GM12865 (cell line): ENCODE results near the gene ACADS.

Experiments used
- DNase-seq: peaks from one replicate; pipeline ENCODE4 v3.0.0; 2010; ENCODE audit warnings: low read depth
- H3K4me3 ChIP-seq: 2 replicates; pipeline ENCODE4 v1.5.1; 2011; ENCODE audit warnings: mild to moderate bottlenecking, low read depth, low read length, control low read depth
- TF ChIP-seq, protein P1 (sequence below): IDR thresholded peaks from 2 replicates; pipeline ENCODE4 v1.5.1; 2011; ENCODE audit warnings: low read length, control low read depth, low read depth, inconsistent platforms; ENCODE audit not compliant: insufficient read depth; ENCODE audit errors: missing control alignments

Gene ACADS, protein sequence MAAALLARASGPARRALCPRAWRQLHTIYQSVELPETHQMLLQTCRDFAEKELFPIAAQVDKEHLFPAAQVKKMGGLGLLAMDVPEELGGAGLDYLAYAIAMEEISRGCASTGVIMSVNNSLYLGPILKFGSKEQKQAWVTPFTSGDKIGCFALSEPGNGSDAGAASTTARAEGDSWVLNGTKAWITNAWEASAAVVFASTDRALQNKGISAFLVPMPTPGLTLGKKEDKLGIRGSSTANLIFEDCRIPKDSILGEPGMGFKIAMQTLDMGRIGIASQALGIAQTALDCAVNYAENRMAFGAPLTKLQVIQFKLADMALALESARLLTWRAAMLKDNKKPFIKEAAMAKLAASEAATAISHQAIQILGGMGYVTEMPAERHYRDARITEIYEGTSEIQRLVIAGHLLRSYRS

DNA sequence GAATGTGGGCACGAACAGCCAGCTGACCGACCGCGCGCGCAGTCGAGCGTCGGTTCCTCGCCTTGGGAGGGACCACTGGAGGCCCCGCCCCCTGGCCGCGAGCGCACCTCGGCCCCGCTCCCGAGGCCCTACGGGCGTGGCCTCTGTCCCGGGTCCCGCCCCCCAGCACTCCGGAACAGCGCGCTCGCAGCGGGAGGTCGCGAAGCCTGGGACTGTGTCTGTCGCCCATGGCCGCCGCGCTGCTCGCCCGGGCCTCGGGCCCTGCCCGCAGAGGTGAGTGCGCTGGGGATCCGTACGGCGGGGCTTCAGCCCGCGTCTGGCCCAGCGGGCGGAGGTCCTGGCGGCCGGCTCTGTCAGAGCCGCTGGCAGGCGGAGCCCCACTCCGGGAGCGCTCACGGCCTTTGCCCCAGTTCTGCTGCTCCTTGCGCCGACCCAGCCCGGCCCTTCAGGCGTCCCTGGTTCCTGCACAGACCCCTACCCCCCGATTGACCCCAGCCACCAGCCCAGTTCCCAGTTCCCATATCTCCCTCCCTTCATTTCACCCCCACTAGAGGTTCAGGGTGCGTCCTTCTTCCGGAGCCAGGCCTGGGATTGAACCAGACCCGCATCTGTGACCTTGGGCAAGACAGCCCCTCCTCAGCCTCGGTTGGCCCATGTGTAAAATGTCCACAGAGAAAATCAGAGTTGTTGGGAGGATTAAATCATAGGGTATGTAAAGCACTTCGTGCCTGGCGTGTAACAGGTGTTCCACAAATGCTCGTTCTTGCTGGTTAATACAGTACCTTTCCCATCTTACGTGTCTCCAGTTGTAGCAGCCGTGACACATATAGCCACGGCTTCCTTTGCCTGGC is at the start of gene ACADS:
ACADS (plus strand) TSS at position 168 of the 851 bp plus-strand sequence; CDS start at position 228, 60 bp downstream.
- TF ChIP-seq, protein P1, sequence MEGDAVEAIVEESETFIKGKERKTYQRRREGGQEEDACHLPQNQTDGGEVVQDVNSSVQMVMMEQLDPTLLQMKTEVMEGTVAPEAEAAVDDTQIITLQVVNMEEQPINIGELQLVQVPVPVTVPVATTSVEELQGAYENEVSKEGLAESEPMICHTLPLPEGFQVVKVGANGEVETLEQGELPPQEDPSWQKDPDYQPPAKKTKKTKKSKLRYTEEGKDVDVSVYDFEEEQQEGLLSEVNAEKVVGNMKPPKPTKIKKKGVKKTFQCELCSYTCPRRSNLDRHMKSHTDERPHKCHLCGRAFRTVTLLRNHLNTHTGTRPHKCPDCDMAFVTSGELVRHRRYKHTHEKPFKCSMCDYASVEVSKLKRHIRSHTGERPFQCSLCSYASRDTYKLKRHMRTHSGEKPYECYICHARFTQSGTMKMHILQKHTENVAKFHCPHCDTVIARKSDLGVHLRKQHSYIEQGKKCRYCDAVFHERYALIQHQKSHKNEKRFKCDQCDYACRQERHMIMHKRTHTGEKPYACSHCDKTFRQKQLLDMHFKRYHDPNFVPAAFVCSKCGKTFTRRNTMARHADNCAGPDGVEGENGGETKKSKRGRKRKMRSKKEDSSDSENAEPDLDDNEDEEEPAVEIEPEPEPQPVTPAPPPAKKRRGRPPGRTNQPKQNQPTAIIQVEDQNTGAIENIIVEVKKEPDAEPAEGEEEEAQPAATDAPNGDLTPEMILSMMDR = no peak
- H3K4me3 ChIP-seq = peak within 1 kb of the TSS; percentile 62
- DNase-seq = peak; percentile 93

DNA sequence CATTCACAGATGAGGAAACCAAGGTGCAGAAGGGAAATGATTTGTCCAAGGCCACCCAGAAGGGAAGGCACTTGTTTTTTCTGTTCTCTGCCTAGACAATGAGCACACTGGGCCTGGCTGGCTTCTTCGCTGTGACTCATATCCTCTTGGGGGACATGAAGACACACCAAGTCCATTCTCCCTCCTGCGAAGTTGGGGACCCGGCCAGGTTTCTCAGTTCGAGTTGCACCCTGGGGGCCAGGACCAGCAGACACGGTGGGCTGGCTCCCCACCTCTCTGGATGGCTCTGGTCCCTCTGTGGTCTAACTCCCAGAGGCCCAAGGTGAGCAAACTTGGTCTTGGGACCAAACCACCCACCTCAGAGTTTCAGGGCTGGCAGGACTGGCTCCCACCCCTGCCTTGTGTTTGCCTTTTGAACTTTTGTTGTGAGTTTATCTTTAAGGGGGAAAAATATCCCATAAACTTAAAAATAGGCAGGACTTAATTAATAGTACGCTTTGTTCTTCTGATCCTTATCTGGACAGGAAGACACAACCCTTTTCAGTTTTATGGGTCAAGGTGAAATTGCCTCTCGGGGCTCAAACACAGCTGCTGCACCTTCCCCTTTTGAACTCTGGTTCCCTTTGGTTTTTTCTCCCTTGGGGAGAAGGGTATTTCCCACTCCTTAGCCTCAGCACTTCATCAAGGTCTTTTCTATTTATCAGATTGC is 47.7 kb upstream of the ACADS start:
- H3K4me3 ChIP-seq = peak overlapping the region; percentile 5
- DNase-seq = peak; percentile 87
- TF ChIP-seq, protein P1 = no peak

DNA sequence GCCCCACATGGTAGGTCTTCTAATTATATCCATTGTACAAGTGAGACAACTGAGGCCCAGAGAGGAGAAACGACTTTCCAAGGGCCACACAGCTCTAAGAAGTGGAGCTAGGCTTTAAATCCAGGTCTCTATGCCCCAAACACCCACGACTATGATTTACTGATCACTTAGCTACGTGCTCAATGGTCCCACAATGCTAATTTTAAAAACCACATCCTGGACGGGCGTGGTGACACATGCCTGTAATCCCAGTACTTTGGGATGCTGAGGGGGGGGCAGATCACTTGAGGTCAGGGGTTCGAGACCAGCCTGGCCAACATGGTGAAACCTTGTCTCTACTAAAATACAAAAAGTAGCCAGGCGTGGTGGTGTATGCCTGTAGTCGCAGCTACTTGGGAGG is 47.1 kb upstream of the ACADS start:
- peak; percentile 69 for DNase-seq
- TF ChIP-seq, protein P1 = no peak
- H3K4me3 ChIP-seq = no peak overlapping the region; the same call in 1 of the 2 replicates

DNA sequence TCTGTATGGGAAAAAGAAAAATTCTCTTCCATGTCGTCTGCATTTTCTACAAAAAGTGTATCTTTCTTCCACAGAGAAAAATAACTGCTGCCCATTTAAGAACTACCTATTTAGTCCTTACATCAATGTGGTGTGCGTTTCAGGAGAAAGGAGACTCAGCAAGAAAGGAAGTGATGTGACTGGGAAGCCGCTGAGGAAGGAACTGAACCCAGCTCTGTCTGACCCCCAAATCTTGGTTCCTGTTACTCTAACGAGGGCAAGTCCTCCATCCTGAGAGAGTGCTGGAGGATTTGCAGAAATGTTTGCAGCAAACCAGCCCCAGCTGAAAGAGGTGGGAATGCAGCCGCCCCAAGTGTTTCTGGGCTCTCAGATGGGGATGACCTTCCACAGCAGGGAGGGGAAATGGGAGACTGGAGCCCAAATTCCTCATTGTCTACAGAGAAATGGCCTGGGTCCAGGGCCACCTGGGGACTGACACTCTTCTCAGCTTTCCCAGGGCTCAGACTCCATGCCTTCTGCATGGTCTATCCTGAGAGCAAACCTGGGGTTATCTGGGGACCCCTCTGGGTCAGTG is 45.4 kb upstream of the ACADS start:
- H3K4me3 ChIP-seq = no peak overlapping the region
- TF ChIP-seq, protein P1 = no peak
- peak; percentile 48 for DNase-seq

DNA sequence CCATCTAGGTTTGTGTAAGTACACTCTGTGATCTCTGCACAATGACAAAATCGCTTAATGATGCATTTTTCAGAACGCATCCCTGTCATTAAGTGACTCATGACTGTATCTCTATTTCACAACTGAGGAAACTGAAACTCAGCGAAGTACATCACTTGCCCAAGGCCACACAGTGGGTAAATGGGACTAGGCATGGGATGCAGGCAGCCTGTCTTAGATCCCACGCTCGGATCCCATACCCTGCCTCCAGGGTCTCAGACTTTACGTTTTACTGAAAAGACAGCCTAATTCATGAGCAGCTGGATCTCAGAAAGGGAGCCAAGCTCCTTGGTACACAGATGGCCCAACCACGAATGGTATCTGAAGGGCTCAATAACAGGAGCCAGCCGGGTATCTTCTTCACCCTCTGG is 41.1 kb upstream of the ACADS start:
- H3K4me3 ChIP-seq = peak overlapping the region; percentile 3; the same call in 1 of the 2 replicates
- DNase-seq = peak; percentile 85
- TF ChIP-seq, protein P1 = no peak

DNA sequence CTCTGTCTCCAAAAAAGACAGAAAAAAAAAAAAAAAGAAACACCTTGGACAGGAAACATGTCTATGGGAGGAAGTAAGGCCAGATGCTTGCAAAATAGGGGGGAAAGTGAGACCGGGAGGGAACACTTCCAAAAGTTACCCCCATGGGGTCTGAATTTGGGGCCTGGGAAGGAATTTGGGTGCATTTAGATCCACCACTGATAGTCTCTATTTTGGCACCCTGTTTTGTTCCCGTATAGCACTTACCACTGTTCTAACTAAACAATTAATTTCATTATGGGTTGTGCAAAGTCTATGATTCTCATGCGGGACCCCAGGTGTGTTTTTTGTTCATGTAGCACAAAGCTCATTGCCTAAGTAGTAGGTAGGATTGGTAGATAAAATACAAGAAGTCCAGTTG is 40.1 kb upstream of the ACADS start:
- H3K4me3 ChIP-seq = peak overlapping the region; percentile 79; the same call in 1 of the 2 replicates
- DNase-seq = no peak
- TF ChIP-seq, protein P1 = no peak
